Body of pancreas (tissue), 4 donors: ENCODE measurements around the gene EDC4.

Experiments used
- POLR2A ChIP-seq, 3 donors: fragments of 450-650 bp; IDR thresholded peaks; one replicate each; pipeline ENCODE4 v1.6.1; 2016; ENCODE audit warnings: antibody characterized with exemption in 3 of 3, mild to moderate bottlenecking in 2 of 3
- TF ChIP-seq, protein P1 (sequence below), 7 experiments: fragments of 450-650 bp in 4 of 7; fragments of 200-600 bp in 3 of 7; sonication (generic) in 3 of 7; IDR thresholded peaks; one replicate each; pipeline ENCODE4 v1.5.1; 2016 to 2019; ENCODE audit warnings: antibody characterized with exemption in 7 of 7

- TF ChIP-seq, protein P1, sequence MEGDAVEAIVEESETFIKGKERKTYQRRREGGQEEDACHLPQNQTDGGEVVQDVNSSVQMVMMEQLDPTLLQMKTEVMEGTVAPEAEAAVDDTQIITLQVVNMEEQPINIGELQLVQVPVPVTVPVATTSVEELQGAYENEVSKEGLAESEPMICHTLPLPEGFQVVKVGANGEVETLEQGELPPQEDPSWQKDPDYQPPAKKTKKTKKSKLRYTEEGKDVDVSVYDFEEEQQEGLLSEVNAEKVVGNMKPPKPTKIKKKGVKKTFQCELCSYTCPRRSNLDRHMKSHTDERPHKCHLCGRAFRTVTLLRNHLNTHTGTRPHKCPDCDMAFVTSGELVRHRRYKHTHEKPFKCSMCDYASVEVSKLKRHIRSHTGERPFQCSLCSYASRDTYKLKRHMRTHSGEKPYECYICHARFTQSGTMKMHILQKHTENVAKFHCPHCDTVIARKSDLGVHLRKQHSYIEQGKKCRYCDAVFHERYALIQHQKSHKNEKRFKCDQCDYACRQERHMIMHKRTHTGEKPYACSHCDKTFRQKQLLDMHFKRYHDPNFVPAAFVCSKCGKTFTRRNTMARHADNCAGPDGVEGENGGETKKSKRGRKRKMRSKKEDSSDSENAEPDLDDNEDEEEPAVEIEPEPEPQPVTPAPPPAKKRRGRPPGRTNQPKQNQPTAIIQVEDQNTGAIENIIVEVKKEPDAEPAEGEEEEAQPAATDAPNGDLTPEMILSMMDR (IDR thresholded peaks at IDR 0.05), result no peak
- TF ChIP-seq POLR2A (IDR thresholded peaks at IDR 0.05), result no peak
Measured at GRCh38 chr16:67841198-67841815, 31.5 kb upstream of the EDC4 start.
